Measurements from ENCODE around the gene ARL16.

The ARL16 gene

GRCh38 chr17:81666092-81666341, 17.6 kb downstream of the ARL16 start:
- TF ChIP-seq CTCF (IDR thresholded peaks at IDR 0.05; ENCODE audit: control insufficient read depth, extremely low read depth, insufficient read depth) = no peak
- peak overlapping the region; percentile 99 for H3K4me3 ChIP-seq (ENCODE audit: low read depth, low read length)
- no peak for DNase-seq (ENCODE audit: low read depth)

GRCh38 chr17:81665205-81666091, 18.1 kb downstream of the ARL16 start:
- H3K4me3 ChIP-seq (ENCODE audit: low read depth, low read length) = peak overlapping the region; percentile 99
- no peak for TF ChIP-seq CTCF (IDR thresholded peaks at IDR 0.05; ENCODE audit: control insufficient read depth, extremely low read depth, insufficient read depth)
- no peak for DNase-seq (ENCODE audit: low read depth)

- H3K4me3 ChIP-seq (ENCODE audit: low read depth, low read length) = no peak overlapping the region
- DNase-seq (ENCODE audit: low read depth) = no peak
- no peak for TF ChIP-seq CTCF (IDR thresholded peaks at IDR 0.05; ENCODE audit: control insufficient read depth, extremely low read depth, insufficient read depth)
Observed at GRCh38 chr17:81664051-81664470, 19.5 kb downstream of the ARL16 start.

GRCh38 chr17:81662002-81662401, 21.6 kb downstream of the ARL16 start:
- no peak for DNase-seq (ENCODE audit: low read depth)
- no peak for TF ChIP-seq CTCF (IDR thresholded peaks at IDR 0.05; ENCODE audit: control insufficient read depth, extremely low read depth, insufficient read depth)
- no peak overlapping the region for H3K4me3 ChIP-seq (ENCODE audit: low read depth, low read length)

- DNase-seq (ENCODE audit: low read depth) = no peak
- no peak for TF ChIP-seq CTCF (IDR thresholded peaks at IDR 0.05; ENCODE audit: control insufficient read depth, extremely low read depth, insufficient read depth)
- no peak overlapping the region for H3K4me3 ChIP-seq (ENCODE audit: low read depth, low read length)
Observed at GRCh38 chr17:81660441-81660840, 23.2 kb downstream of the ARL16 start.

- TF ChIP-seq CTCF (IDR thresholded peaks at IDR 0.05; ENCODE audit: control insufficient read depth, extremely low read depth, insufficient read depth) = no peak
- no peak overlapping the region for H3K4me3 ChIP-seq (ENCODE audit: low read depth, low read length)
- no peak for DNase-seq (ENCODE audit: low read depth)
Observed at GRCh38 chr17:81659038-81659437, 24.6 kb downstream of the ARL16 start.

GRCh38 chr17:81656835-81657234, 26.8 kb downstream of the ARL16 start:
- no peak for DNase-seq (ENCODE audit: low read depth)
- H3K4me3 ChIP-seq (ENCODE audit: low read depth, low read length) = no peak overlapping the region
- no peak for TF ChIP-seq CTCF (IDR thresholded peaks at IDR 0.05; ENCODE audit: control insufficient read depth, extremely low read depth, insufficient read depth)
